GM18507 (cell line): ENCODE data around the gene GLCE.

Experiments used
- DNase-seq: peaks from one replicate; pipeline ENCODE4 v3.0.0; 2011; ENCODE audit warnings: low read depth; ENCODE audit not compliant: insufficient read length; ENCODE audit errors: extremely low spot score
- FAIRE-seq: peaks from 2 replicates; lab custom pipeline; 2011; peaks lifted over from hg19 to GRCh38; lab: Jason Lieb, UNC

The GLCE gene

DNA sequence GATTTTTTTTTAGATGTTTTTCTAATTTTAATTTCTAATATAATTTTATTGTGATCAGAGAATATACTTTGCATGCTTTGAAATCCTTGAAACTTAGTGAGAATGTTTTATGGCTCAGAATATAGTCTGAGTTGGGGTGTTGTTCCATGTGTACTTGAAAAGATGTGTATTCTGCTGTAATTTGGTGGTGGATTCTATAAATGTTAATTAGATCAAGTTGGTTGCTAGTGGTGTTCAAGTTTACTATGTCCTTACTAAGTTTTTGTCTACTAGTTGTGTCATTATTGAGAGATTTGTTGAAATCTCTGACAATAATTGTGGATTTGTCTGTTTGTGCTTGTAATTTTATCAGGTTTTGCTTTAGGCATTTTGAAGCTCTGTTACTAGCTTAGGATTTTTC, 29.7 kb downstream of the GLCE start:
- DNase-seq (no peak), FAIRE-seq (no peak)

DNA sequence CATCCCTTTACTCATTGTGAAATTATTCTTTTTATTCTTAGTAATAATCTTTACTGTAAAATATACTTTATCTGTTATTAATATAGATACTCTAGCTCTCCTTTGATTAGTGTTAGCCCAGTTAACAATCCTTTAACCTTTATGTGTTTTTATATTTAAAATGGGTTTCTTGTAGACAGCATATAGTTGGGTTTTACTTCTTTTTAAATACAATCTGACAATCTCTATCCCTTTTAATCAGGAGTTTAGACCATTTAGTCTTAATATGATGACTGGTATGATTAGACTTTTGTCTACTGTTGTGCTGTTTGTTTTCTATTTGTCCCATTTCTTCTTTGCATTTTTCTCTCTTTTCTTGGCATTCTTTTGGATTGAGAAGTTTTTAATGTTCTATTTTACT, 30.1 kb downstream of the GLCE start:
- DNase-seq (no peak), FAIRE-seq (no peak)

DNA sequence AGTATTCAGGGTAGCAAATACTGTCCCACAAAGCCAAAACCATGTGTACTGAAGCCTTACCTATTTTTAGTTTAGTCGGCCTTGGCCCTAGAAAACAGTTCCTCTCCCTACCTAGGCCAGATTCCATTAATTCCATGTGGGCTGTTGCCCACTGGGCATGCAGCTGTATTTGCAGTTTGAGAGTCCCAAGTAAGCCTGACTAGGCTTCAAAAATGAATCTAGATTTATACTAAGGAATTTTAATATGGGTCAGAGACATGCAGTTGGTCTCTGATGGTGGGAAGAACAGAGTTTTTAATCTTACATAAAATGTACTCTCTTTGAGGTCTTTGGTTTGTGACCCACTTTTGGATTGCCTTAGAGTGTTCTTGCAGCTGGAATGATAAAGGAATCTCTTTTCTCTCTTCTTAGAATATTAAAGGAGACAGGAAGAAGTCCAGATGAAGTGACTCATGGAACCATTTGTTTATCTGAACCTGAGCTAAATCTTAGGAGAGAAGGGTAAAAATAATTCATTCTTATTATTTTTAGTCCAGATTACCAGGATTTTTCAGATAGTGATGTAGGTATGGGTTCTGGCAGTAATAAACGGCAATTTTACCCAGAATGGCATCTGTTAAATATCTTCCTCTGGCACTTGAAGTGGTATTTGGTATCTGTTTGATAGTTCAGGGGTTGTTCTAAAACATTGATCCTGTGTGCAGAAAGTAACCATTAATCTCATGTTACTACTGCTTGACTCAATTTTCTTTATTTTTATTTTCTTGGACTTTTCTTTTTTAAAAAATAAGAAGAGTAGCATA, 33.8 kb downstream of the GLCE start:
- no peak for DNase-seq

DNA sequence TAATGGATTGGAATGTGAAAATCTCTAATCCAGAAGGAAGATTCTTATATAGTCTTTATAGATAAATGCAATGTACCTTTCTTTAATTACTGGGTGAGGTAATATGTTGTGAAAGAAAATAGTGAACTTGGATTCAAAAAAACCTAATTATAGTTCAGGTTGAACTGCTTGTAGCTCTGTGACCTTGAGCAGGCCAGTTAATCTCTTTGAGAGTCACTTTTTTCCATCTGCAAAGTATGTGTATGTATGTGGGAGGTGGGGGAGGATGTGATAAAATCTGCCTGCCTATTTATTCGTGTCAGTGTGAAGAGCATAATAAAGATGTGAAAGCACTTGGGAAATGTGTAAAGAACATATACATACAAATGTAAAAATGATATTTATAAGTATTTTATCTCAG, 34.4 kb downstream of the GLCE start:
- DNase-seq = no peak
- no peak for FAIRE-seq

More for the DNA sequence above, 33.8 kb downstream of the GLCE start:
- no peak for FAIRE-seq

DNA sequence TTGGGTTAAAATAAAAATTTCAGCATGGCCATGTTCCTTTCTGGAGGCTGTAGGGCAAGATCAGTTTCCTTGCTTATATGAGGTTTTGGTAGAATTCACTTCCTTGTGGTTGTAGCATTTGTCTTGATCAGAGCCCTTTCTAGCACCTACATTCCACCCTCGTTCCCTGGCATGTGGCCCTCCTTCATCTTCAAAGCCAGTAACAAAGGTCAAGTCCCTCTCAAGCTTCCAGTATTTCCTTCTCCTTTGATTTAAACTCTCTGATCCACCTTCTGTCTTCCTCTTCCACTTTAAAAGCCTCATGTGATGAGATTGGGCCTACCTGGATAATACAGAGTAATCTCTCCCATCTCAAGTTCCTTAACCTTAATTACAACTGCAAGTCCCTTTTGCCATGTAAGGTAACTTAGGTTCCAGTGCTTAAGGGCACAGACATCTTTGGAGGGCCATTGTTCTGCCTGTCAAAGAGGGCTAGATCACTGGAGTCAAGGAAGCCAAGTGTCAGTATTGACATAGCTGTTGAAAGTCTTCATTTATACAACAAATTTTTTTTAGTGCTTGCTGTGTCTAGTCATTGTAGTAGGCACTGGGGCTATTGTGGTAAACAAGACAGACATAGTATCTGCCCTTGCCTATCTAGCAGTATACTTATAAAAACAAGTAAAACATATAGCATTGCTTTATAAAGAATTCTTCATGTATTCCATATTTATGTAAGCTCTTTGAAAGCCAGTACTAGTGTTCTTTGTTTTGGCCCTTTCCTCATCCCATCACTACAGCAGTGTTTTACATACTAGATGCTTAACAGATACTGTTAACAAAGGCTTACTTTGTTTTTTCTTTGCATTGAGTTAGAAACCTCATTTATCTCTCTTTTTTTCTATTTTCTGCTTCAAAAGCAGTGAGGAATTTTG, 40.7 kb downstream of the GLCE start:
- no peak for FAIRE-seq
- no peak for DNase-seq

DNA sequence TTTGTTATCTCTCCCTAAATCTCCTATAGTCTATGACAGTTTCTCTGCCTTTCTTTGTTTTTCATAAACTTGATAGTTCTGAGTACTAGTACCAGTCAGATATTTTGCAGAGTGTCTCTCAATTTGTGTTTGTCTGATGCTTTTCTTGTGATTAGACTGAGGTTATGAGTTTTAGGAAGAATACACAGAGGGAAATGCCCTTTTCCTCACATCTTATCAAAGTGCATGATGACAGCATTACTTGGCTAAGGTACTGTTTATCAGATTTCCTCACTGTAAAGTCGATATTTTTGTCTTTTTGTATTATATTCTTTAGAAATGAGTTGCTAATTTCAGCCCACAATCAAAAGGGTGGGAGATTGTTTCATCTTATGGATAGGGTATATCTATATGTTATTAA, 45.6 kb downstream of the GLCE start:
- FAIRE-seq (no peak), DNase-seq (no peak)

DNA sequence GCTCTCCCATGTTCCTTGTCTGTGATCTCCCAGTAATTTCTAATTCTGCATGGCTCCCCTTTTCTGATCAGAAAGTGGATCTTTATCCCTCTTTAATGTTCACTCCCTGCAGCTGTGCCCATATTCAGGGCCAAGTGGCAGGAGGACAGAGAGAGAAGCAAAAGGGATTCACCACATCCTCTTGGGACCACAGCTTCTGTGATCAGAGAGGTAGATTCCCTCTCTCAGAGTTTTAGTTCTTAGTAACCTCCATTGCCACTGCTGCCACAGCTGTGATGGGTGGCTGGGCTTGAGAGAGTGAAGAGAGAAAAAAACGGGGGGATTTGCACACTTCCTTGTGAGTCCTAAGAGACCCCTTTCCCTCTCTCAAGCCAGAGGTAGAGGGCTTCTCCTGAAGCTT, 49.2 kb downstream of the GLCE start:
- FAIRE-seq (no peak), DNase-seq (no peak)

DNA sequence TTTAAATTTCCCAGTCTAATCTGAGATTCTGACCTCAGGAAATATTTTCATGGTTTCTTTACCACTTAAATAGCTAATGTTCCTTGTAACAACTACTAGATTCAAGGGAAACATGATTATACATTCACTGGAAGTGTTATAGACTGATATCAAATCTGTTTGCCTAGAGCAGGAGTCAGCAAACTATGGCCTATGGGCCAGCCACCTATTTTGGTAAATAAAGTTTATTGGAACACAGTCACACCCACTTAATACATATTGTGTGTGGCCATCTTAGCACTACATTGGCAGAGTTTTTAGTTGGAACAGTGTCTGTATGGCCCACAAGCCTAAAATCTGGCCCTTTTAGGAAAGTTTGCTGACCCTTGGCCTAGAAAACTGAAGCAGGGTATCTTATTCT, 50.1 kb downstream of the GLCE start:
- DNase-seq (no peak), FAIRE-seq (no peak)

DNA sequence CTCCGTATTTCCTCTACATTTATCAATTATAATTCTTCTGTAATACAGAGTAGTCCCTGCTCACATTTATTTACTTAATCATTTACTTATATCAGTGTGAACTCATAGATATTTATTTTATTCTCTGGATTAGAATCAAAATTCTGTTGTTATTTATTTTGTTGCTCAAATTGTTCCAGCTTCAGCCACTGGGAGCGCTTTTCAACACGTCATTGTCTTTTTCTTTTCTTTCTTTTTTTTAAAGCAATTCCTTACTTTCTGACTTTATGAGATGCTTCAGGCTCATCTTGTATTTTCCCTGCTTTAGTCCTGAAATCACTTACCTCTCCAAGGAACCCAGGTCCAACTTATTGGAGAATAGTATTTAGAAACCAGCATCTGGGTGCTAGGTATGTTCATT, 53.4 kb downstream of the GLCE start:
- FAIRE-seq (no peak), DNase-seq (no peak)

DNA sequence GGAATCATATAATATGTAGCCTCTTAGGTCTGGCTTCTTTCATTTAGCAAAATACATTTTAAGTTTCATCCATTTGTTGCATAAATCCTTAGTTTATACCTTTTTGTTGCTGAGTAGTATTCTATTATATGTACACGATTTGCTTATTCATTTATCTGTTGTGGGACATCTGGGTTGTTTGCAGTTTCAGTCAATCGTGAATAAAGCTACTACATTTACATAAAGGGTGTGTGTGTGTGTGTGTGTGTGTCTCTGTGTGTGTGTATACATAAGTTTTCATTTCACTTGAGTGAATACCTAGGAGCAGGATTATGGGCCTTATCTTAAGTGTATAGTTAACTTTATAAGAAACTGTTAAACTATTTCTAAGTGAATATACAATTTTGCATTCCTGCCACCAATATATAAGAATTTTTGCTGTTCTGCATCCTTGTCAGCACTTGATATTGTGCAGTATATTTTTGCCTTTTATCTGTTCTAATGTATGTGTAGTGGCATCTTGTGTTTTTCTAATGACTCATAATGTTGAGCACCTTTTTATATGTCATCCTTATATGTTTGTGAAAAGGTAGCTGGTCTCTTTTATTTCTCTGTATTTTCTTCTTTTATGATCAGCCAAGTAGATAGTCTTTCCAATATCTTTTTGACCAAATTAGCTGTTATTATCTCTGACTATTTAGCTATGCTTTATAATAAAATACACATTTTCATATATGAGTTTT, 55.0 kb downstream of the GLCE start:
- no peak for DNase-seq
- FAIRE-seq = no peak

DNA sequence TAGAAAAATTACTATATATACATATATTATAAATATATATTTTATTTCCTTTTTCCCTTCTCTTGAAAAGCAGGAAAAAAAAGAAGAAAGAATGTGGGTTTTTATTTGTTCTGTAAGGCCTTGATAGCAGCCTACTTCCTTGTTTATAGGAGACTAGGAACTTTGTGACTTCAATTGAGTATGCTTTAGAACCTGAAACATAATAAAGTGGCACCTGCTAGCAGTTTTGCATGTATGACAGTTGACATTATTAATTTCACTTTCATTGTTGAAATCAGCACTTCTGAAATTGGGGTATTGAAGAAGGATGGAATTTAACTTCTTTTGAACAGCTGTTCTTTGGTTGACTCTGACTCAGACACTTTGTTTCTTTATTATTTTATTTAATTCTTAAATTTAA, 56.9 kb downstream of the GLCE start:
- FAIRE-seq = no peak

DNA sequence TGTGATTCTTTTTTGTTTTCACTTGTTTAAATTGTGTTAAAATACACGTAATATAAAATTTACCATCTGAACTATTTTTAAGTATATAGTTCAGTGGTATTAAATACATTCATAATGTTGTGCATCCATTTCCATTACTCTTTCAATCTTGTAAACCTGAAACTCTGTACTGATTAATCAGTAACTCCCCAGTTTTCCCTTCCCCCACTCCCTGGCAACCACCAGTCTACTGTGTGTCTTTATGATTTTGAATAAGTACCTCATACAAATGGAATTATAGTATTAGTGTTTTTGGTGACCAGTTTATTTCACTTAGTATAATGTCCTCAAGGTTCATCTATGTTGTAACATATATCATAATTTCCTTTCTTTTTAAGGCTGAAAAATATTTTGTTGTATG, 59.3 kb downstream of the GLCE start:
- DNase-seq = no peak
- no peak for FAIRE-seq

More for the DNA sequence above, 56.9 kb downstream of the GLCE start:
- DNase-seq = no peak

DNA sequence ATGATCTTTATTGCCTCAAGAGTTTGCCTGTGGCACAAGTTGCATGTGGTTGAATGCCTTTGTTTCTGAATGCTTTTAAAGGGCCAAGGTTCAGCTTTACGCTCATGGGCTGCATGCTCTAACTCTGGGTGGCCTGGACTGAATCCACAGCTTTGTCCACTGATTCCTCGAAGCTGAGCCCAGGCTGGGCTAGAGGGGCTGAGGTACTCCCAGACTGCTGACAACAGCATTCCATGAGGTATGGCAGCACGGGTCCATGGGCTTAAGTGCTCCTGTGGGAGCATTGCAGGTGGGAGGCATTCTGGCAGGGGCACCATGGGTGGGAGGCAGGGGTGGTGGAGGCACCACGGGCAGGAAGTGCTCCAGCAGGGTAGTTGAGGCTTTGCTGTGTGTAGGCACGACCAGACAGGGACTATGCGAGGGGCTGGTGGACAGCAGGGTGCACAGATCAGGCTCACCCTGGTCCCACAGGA, 61.6 kb downstream of the GLCE start:
- DNase-seq = no peak
- no peak for FAIRE-seq

DNA sequence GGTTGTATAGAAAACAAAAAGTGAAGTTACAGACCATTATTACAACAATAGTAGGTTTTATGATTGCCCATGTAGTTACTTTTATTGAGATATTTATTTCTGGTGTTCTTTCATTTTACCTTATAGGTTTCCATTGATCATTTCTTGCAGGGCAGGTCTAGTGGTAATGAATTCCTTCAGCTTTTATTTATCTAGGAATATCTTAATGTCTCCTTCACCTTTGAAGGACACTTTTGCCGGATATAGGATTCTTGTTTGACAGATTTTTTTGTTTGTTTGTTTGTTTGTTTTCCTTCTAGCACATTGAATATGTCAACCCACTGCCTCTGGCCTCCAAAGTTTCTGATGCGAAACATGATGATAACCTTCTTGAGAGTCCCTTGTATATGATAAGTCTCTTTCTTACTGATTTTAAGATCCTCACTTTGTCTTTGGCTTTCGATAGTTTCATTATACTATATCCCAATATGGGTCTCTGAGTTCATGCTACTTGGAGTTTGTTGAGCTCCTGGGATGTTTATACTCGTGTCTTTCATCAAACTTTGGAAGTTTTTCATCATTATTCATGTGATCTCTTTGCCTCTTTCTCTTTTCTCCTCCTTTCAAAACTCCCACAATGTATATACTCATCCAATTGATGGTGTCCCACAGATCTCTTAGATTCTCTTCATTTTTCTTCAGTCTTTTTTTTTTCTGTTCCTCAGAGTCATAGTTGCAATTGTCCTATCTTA, 62.8 kb downstream of the GLCE start:
- no peak for FAIRE-seq
- no peak for DNase-seq

DNA sequence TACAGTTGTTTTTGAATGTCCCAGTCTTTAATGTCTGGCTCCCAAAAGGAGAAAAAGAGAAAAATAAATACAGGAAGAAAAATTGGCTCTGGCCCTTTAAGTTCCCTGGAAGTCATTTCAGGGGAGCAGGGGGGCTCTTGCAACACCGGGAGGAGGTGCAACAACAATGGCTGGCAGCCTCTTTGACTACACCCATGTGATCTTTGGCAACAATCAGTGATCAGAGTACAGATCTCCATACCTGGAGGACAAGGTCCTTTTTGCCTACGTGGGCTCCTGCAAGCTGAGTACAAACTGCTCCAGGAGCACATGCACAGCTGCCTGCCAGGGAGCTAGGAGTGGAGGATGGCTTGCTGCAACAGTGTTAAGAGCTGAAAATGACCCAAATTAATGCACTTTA, 63.9 kb downstream of the GLCE start:
- FAIRE-seq = no peak

DNA sequence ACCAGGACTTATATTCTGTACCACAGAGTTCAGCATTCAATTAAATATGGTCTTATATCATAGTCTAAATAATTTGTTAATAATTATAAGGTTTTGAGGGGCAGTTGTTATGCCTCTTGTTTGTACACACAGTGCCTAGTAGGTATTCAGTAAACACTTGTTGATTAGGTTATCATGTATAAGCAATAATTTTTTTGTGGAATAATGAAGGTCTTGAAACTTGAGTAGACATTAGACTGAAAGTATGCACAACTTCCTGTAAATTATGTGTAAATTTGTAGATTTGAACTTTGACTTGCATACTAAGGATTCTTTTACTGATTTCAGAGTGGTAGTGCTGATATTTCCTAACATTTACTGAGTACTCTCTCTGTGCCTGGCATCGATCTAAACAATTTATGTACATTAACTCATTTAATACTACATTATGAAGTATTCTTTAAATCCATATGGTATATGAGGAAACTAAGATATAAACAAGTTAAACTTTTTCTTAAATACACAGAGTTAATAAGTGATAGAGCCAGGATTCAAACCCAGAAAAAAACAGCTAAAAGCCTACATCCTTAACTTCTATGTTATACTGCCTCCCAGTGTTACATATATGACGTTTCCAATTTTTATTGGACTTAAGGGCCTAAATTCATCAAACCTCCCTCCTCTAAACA, 65.1 kb downstream of the GLCE start:
- no peak for DNase-seq
- no peak for FAIRE-seq

More for the DNA sequence above, 63.9 kb downstream of the GLCE start:
- no peak for DNase-seq

DNA sequence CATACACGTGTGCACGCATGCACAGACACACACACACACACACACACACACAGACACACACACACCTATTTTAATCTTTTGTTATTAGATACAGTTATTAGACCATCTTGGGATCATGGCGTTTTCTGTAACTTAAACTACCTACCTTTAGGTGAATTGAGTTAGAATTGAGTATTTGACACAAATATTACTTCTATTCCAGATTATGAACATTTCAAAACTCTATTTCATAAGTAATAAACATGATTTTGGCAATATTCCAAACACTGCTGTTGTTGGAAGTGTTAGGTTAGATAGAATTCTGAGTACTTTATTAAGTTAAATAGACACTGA, 65.6 kb downstream of the GLCE start:
- DNase-seq = no peak
- FAIRE-seq = no peak

DNA sequence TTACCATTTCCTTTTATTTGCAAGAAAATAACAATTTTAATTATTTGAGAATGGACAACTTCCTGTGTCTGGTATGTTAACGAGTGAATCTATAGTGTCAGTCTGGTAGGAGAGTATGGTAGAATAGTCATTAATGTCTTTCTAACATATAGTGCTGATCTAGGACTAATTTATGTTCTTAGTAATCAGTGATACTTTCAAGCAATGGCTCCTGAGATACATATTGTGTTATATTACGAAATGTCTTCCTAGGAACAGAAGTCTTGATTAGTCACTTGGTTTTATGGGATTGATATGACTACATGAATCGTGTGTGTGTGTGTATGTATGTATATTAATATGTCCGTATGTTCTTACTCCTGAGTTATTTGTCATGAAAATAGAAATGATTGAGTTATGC, 71.7 kb downstream of the GLCE start:
- no peak for FAIRE-seq
- no peak for DNase-seq

DNA sequence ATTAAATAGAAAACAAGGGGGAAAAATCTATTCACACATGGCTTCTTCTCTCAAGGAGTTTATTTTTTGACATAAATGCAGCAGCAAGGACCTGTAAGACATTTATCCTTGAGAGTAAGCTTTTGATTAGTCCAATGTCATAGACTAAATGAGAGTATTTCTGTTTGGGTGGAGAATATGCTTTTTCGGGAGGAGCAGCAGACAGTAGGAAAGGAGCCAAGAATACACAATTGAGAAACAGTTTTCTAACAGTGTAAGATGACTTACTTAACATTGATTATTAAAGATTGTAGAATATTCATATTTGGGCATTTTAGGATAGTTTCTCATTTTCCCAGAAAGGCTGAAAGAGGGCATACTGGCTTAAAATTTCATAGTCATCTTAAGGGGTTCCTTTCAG, 72.3 kb downstream of the GLCE start:
- no peak for FAIRE-seq

More for the DNA sequence above, 72.3 kb downstream of the GLCE start:
- no peak for DNase-seq
